ENCODE results near the gene SLC35F4.

Gene SLC35F4

DNA sequence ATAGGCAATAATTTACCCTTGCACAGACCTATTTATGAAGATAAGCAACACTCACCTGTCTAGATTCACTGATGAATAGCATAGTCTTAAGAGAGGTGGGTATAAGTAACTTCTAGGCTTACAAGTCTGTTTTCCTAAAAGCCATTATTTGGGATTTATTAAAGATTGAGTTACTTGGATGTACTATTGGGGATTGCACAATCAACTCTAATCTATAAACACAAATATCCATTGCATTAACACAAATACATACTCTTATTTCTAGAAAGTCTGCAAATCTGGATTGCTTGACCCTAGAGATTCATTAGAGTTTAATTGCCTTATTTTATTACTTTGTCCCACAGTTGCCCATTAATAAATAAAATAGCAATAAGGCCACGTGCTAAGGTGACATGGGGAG lies 224.1 kb downstream of the SLC35F4 start:
- FAIRE-seq: no peak
- DNase-seq (ENCODE audit: insufficient read length, low spot score): no peak

DNA sequence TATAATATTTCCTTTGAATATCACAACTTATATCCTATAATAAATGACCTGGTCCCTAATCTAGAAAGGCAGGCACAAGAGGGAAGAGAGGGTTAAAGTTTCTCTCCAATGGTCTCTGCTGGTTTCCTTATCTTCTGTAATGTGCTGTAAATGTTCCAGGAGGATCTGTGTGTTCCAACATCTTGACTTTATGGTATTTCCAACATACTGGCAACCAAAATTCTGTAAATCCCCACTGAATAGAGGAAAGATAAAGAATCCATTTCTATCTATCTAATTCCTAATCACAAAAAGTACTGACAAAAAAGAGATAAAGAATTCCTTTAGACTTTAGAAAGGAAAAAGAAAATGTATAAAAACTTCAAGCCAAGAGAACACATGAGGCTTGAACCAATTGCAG lies 225.9 kb downstream of the SLC35F4 start:
- DNase-seq (ENCODE audit: insufficient read length, low spot score): no peak
- no peak for FAIRE-seq

DNA sequence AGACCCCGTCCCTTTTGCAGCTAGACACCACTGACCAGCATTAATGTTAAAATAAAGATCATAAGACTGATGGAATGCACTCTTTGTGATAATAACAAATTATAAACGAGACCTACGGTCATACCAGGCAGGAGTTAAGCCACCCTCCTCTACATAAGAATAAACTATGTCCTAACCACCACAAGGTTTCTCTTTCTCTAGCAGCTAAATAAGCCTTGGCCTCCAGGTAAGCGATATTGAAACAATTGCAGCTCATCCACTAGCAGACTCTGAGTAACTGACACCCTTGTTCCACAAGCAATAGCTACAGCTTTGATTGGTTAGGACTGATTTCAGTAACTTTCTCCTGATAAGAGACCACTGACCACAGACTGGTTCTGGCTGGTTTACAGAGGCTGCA lies 228.0 kb downstream of the SLC35F4 start:
- FAIRE-seq (no peak), DNase-seq (ENCODE audit: insufficient read length, low spot score) (no peak)

DNA sequence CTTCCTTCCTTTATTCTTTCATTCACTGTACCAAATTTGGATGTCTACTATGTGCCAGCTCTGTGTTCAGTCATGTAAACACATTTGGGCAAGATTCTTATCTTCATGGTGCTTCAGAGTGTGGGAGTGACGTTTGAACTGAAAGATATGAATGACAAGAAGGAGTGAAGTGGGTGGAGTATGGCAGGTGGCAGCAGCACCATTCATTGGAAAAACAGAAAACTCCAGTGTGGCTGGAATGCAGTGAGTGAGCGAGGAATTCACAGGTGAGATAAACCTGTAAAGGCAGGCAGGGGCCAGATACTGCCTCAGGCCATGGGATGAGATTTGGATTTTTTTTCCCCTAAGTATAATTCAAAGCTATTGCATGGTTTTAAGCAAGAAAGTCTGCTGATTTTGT lies 231.6 kb downstream of the SLC35F4 start:
- no peak for FAIRE-seq
- DNase-seq (ENCODE audit: insufficient read length, low spot score): no peak

DNA sequence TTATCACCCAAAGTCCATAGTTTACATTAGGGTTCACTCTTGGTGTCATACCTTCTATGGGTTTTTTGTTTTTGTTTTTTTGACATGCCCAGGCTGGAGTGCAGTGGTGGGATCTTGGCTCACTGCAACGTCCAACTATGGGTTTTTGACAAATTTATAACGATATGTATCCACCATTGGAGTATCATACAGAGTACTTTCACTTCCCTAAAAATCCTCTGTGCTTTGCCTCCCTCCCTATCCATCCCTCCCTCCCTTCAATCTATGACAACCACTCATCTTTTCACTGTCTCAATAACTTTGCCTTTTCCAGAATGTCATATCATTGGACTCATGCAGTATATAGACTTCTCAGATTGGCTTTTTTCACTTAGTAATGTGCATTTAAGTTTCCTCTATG lies 233.2 kb downstream of the SLC35F4 start:
- FAIRE-seq (peak; percentile 33), DNase-seq (ENCODE audit: insufficient read length, low spot score) (no peak)

DNA sequence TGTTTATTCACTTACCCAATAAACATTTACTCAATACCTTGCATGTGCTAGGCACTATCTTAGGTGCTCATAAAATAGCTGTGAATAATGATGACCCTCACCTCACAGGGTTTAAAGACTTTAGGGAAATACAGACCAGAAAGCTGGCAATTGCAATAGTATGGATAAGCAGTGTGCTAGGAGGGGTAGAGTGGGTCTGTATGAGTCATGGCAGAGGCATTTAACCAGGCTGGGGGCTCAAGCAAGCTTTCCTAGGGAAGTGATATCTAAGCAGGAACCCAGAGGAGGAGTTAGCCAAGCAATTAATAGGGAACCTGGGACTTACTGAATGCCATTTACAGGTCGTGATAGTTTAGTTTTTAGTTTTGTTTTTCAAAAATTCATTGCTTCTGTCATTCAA lies 248.4 kb downstream of the SLC35F4 start:
- no peak for FAIRE-seq
- DNase-seq (ENCODE audit: insufficient read length, low spot score): no peak

DNA sequence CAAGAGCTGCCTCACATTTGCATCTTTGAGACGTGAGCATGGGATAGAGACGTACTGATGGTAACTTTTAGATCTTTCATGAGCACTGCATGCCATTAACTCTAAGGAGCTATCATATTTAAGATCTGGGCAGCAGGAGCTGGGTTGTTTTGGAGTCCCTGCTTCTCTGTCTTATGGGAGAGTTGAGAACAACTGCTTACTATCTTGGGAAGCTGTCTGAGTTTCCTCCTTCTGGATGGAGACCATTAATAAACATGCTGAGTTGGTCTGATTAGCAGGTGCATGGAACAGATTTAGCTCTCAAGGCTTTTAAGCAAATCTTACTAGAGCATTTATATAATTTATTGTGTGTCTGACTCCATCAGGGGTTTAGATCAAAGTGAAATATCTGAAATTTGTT lies 252.9 kb downstream of the SLC35F4 start:
- FAIRE-seq (no peak), DNase-seq (ENCODE audit: insufficient read length, low spot score) (no peak)

DNA sequence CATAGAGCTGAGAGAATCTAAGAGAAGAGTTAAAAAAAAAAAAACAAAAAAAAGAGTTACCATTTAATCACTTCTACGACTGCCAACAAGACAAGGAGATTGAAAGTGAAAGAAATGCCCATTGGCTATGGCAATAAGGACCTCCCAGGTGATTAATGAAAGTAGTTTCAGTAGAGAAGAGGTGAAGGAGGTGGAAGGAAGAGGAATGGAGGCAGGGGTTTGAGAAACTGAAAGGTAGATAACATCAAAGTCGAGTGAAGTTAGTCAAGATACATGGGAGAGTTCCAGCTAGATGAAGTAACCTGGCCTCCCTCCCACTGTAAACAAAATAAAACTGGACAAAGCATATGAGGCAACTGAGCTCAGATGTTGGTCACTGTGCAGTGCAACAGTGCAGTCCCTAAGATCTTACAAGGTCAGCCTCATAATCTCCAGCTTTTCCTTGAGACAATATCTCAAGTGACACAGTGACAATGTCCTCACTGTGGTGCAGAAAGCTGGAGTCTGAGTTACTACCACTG lies 254.3 kb downstream of the SLC35F4 start:
- no peak for DNase-seq (ENCODE audit: insufficient read length, low spot score)
- no peak for FAIRE-seq

DNA sequence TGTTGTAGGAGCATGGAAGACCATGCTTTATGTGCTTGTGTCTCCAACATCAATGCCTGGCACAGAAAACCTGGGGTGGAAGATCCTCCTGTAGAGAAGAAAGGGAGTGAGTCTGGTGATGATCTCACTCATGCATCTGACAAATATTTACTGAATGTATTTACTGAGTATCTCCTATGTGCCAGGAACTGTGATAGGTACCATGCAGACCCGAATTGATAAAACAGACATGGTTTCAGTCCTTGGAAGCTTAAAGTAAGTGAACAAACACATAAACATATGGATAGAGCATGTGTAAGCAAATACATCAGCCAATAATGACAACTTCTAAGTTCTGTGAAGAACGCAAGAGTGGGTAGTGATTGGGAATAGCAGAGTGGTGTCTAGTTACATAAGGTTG lies 255.3 kb downstream of the SLC35F4 start:
- DNase-seq (ENCODE audit: insufficient read length, low spot score) (no peak), FAIRE-seq (peak; percentile 60)

DNA sequence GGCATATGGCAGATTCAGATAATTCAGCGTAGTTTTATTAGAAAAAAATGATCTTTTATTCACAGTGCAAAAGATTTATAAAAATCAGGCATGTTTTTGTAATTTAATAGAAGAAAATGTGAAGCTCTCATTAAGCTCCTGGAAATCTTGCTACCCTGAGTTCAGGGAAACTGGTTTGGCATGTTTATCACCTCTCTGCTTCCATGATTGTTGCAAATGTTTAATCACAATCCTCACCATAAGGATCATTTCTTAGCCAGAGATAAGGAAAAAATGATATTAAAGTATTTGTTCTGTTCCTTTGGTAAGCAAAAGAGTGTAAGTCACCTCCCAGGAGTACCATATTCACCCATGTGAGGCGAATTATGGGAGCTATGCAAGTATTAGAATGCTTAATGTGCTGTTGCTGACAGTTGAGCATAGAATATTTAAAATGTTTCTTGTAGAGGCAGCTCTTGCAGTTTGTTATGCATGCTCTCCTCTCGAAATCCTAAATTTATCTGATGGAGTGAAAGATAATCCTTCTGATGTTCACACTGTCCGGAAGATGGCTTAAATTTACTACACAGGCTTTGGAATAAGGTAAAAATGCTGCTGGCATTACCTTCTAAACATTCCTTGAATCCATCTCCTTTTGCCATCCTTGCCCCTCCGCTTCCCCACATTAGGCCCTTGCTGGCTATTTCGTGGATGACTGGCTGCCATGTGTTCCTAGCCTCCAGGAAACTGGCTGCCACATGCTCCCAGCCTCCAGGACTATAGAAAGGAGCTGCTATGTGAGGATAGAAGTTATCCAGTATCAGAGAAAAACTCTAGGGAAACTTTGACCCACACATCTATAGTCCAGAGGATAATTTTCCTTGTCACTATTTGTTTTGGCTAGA lies 256.5 kb downstream of the SLC35F4 start:
- DNase-seq (ENCODE audit: insufficient read length, low spot score) (no peak), FAIRE-seq (no peak)

DNA sequence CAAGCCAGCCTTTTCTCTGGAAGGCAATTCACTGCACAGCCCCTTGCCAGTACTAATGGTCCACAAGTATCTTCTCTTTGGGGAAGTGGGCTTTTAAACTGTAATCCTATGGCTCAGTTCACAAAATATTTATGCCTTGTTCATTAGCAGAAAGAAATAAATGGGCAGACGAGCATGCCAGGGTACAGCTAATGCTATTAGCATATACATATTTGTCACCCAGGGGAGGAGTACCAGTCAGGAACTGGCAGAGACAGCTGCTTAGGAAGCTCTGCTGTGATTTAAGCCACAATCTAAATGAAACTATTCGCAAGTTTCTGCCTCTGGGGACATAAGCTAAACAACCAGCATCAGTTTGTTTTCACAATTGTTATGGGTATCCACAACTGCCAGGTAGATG lies 258.8 kb downstream of the SLC35F4 start:
- FAIRE-seq (peak; percentile 79), DNase-seq (ENCODE audit: insufficient read length, low spot score) (no peak)

DNA sequence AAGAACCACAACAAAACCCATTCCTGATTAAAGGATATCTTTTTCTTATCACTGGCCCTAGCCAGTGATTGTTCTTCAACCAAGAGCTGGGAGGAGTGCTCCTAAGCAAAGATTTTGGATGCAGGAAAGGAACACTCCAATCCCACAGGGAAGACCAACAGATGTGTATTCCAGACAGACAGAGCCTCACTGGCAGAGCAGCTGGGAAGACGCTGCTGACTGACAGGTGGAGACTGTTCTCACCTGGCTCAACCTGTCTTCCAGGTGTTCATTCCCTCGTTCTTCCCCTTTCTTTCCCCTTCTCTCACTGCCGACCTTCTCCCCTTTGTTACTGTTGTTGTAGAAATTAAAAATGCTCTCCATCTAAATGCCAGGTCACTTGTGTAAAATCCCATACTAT lies 282.5 kb downstream of the SLC35F4 start:
- DNase-seq (ENCODE audit: insufficient read length, low spot score) (no peak), FAIRE-seq (peak; percentile 58)

DNA sequence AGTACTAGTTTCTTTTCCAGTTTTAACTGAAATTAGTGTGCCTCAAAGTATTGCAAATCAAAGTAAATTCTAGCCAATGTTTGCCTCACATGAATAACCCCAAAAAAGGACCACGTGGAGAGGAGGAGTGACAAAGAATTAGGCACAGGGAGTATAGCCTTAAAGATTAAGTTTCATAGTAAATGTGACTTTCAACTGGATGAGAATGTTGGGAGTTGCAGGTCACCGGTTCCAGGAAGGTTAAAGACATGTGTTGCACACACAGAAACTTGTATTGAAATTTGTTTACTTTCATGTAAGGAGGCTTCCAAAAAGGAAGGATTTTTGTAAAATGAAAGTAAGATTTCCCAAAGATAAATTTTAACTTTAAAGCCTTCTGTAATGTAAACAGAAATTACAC lies 283.1 kb downstream of the SLC35F4 start:
- FAIRE-seq: no peak

DNA sequence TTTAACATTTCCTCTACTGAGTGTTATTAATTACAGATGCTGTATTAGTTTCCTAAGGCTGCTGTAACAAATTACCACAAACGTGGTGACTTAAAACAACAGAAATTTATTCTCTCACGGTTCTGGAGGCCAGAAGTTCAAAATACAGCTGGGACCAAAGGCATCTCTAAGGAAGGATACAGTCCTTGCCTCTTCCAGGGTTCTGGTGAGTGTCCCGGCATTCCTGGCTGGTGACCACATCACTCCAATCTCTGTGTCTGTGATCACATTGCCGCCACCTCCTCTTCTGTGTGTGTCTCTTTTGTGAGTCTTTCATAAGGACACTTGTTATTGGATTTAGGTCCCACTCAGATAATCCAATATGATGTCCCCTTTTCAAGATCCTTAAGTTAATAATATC lies 287.1 kb downstream of the SLC35F4 start:
- no peak for DNase-seq (ENCODE audit: insufficient read length, low spot score)
- FAIRE-seq: no peak

More for the DNA sequence above, 283.1 kb downstream of the SLC35F4 start:
- no peak for DNase-seq (ENCODE audit: insufficient read length, low spot score)

DNA sequence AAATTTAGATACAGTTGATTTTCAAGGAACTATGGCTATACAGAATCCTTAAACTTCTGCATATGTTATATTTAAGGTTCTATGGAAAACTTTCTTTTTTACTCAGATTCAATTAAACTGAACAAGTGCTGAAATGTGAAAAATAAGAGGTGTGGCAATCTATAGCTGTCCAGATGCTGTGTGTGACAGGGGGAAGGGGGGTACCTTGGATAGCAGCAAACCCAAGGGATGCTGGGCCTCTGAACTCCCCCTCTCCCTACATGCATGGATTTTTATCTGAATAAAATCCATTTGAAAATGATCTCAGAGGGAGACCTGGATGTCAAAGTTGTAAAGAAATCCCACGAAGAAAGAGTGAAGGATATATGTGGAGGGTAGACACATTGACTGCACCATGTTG lies 289.4 kb downstream of the SLC35F4 start:
- DNase-seq (ENCODE audit: insufficient read length, low spot score): no peak
- FAIRE-seq: peak; percentile 38

DNA sequence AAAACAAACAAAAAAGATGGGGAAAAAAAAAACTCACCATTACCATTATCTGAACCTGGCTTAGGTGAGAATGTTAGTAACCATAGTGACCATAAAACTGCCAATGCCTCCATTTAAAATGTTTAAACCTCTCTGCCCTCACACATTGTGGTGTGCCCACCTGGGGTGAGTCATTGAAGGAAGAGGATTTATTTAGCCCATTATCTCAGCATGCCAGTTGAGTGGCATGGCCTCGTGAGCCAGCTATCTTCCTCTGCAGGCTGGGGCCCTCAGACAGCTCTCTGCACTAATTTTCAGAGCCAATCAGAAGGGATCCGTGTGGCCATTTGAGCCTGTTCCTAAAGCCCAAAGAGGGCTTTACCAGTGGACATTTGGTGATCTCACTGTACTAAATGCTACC lies 290.4 kb downstream of the SLC35F4 start:
- peak; percentile 69 for FAIRE-seq
- no peak for DNase-seq (ENCODE audit: insufficient read length, low spot score)

DNA sequence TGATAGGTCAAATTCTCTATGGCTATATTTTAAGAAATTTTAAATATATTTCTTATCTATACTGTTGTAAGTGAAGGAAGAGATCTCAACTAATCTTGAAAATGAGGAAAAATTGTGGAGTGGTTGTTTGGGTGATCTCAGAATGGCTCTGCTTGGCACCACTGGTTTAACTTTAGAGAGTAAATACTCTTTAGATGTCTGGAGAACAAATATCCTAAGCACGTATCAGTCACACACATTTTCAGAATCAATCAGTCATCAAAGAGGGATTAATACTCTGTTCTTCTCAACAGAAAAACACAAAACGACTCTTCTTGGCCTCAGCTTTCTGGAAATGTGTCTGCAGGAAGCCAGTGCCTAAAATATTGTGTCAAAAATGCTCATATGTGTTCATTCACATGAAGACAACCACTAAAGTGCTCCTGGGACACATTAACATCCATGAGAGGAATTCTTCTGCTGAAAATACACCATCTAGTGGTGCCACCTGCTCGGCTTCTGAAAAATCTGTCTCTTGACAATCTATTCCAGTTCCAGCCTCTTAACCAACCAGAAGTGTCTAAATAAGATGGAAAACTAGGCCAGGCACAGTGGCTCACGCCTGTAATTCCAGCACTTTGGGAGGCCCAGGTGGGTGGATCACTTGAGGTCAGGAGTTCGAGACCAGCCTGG lies 291.1 kb downstream of the SLC35F4 start:
- FAIRE-seq (no peak), DNase-seq (ENCODE audit: insufficient read length, low spot score) (no peak)

DNA sequence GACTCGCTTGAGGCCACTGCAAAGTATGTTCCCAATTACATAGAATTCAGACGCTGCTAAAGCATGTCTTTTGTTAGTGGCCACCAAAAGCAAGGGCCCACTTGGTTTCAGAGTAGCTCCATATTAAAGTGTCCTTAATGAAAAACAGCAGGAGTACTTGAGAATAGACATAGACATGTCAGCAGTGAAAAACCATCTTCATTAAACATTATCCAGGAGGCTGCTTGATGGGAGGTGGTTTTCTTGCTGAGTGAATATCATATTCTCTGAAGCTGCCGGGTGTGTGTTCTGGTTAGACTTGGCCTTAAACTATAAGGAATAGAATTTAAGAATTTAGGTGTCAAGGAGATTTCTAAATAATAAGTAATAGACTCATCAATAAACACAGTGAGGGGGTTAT lies 292.7 kb downstream of the SLC35F4 start:
- peak; percentile 36 for FAIRE-seq
- no peak for DNase-seq (ENCODE audit: insufficient read length, low spot score)

DNA sequence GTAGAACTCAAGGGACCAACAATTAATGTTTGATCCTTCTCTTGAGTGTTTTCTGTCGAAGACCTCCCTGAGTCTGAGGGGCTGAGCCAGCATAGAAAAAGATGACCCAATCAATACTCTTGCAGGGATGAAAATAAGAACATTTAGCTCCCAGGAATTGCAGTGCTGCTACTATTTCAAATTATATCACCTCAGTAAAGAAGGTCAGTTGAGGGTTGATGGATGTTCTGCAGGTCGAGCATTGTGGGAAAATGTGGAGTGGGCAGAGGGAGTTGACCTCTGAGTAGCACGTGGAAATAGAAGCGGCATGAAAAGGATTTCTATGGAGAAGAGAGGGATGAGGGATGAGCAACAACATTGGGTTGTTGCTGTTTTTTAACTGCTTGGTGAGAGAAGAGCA lies 297.3 kb downstream of the SLC35F4 start:
- no peak for FAIRE-seq
- no peak for DNase-seq (ENCODE audit: insufficient read length, low spot score)

DNA sequence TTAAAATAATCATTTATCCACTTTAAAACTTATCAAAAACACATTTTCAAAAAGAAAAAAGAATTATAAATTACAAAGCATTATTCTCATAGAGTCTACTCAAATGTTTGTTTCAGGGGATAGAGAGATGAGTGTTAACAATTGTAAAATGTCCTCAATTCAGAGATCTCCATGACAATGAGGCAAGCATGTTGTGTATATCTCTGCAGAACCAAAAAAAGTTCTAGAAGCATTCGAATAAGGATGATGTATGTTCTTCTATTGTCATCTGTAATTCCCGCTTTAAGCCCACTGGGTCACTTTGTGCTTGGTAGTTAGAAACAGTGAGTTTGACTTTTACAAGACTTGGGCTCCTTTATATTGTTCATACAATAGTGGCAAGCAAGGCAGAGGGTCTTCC lies 298.7 kb downstream of the SLC35F4 start:
- FAIRE-seq (no peak), DNase-seq (ENCODE audit: insufficient read length, low spot score) (no peak)

DNA sequence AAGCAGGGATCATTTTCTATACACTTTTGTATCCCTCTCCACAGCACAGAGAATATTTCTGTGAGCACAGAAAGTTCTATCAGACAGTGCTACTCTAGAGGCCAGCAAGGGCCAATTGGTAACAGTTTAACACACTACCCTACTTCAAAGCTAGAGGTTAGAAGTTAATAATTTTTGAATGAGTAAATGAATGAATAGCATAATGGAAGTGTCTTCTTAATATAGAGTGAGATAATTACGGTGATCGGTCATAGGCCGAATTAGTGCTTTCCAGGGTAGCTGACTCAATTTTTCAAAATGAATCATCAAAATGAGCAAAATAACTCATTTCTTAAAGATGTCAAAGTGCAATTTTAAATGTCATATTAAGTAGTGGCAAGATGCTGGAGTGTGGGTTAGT lies 305.2 kb downstream of the SLC35F4 start:
- FAIRE-seq (no peak), DNase-seq (ENCODE audit: insufficient read length, low spot score) (no peak)

DNA sequence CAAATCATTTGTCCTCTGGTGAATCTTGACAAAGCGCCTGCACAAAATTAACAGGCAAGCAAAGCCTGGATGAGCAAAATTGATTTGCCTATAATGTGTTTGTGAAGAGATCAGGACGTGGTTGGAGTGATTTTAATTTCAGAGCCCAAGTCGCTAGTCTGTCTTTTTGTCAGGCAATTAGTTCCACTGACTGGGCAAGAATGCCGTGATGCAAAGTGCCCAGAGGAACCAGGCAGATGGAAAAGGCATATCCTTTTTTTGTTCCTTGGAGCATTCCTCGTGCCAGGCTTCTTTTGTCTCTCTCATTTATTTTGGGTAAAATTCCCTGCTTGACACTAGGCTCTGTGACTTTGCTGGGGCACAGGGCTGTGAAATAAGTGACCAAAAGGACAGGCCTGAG lies 306.3 kb downstream of the SLC35F4 start:
- no peak for FAIRE-seq
- DNase-seq (ENCODE audit: insufficient read length, low spot score): no peak

Data from HTR-8/SVneo (cell line).